Measurements from ENCODE around the gene CFAP53.
"Not testable (repeated sequence)": the region's sequence is repeated elsewhere in the genome, so short reads cannot be mapped to it uniquely, and the experiment has no call there.

The CFAP53 gene

DNA sequence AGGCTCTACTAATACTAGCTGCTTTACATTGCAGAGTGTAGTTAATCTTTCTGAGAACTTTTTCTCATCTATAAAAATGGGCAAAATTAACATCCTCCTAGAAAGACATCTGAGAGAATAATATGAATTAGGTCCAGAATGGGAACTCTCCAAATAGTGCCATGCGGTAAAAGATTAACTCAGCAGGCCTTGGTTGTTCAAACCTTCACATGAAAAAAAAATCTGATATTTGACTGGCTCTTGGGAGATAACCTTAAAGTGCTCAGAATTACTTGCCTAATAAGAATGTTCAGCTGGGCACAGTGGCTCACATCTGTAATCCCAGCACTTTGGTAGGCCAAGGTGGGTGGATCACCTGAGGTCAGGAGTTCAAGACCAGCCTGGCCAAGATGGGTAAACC lies 26.7 kb upstream of the CFAP53 start:
- Histone ChIP-seq H3K27ac (ENCODE audit: low read length) (no peak overlapping the region), H3K9me3 (ENCODE audit: insufficient read depth, low read length) (no peaks in the 10 kb centered on the region), H2AFZ (ENCODE audit: low read depth, low read length) (no peak overlapping the region), H3K27me3 (ENCODE audit: low read depth, low read length) (no peaks in the 10 kb centered on the region), H3K4me3 (ENCODE audit: low read length) (no peak overlapping the region), H4K20me1 (ENCODE audit: insufficient read depth, low read length) (no peaks in the 10 kb centered on the region), H3K4me1 (ENCODE audit: low read length) (peaks cover 6% of the 10 kb centered on the region), H3K36me3 (replicated peaks; ENCODE audit: low read depth, low read length) (no peaks in the 10 kb centered on the region), H3K4me2 (ENCODE audit: low read length) (no peak overlapping the region), H3K9ac (ENCODE audit: low read length) (no peak overlapping the region), H3K79me2 (ENCODE audit: low read length) (no peaks in the 10 kb centered on the region)
- TF ChIP-seq EZH2phosphoT487 (IDR thresholded peaks at IDR 0.05; ENCODE audit: low read depth): no peak
- TF ChIP-seq, protein P1, sequence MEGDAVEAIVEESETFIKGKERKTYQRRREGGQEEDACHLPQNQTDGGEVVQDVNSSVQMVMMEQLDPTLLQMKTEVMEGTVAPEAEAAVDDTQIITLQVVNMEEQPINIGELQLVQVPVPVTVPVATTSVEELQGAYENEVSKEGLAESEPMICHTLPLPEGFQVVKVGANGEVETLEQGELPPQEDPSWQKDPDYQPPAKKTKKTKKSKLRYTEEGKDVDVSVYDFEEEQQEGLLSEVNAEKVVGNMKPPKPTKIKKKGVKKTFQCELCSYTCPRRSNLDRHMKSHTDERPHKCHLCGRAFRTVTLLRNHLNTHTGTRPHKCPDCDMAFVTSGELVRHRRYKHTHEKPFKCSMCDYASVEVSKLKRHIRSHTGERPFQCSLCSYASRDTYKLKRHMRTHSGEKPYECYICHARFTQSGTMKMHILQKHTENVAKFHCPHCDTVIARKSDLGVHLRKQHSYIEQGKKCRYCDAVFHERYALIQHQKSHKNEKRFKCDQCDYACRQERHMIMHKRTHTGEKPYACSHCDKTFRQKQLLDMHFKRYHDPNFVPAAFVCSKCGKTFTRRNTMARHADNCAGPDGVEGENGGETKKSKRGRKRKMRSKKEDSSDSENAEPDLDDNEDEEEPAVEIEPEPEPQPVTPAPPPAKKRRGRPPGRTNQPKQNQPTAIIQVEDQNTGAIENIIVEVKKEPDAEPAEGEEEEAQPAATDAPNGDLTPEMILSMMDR (IDR thresholded peaks at IDR 0.05; ENCODE audit: low read depth, low read length): no peak

DNA sequence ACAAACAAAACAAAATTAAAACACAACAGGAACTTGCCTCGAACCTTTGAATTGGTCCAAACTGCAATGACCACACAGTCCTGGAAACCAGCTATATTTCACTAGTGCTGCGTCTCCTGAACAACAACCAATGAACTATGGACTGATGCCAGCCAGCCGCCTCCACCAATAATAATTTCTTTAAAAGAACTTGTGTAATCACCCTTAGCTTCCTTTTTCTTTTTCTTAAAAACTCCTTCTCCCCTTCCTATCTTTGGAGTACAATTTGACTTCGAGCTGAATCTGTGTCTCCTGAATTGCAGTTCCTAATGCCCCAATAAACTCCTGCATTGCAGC lies 22.8 kb upstream of the CFAP53 start:
- no peak overlapping the region for H3K4me2 ChIP-seq (ENCODE audit: low read length)
- no peak overlapping the region for H3K4me3 ChIP-seq (ENCODE audit: low read length)
- H3K36me3 ChIP-seq (replicated peaks; ENCODE audit: low read depth, low read length): peaks cover 23% of the 10 kb centered on the region
- 0 out of 2 replicates have a peak, but pooled peaks cover 5% of the 10 kb centered on the region for H4K20me1 ChIP-seq (ENCODE audit: insufficient read depth, low read length)
- no peaks in the 10 kb centered on the region for H3K9me3 ChIP-seq (ENCODE audit: insufficient read depth, low read length)
- no peak overlapping the region for H2AFZ ChIP-seq (ENCODE audit: low read depth, low read length)
- H3K79me2 ChIP-seq (ENCODE audit: low read length): peaks cover 21% of the 10 kb centered on the region
- no peaks in the 10 kb centered on the region for H3K27me3 ChIP-seq (ENCODE audit: low read depth, low read length)
- TF ChIP-seq EZH2phosphoT487 (IDR thresholded peaks at IDR 0.05; ENCODE audit: low read depth): no peak
- TF ChIP-seq, protein P1 (IDR thresholded peaks at IDR 0.05; ENCODE audit: low read depth, low read length): no peak
- no peak overlapping the region for H3K27ac ChIP-seq (ENCODE audit: low read length)
- H3K4me1 ChIP-seq (ENCODE audit: low read length): peaks cover 7% of the 10 kb centered on the region
- H3K9ac ChIP-seq (ENCODE audit: low read length): no peak overlapping the region

DNA sequence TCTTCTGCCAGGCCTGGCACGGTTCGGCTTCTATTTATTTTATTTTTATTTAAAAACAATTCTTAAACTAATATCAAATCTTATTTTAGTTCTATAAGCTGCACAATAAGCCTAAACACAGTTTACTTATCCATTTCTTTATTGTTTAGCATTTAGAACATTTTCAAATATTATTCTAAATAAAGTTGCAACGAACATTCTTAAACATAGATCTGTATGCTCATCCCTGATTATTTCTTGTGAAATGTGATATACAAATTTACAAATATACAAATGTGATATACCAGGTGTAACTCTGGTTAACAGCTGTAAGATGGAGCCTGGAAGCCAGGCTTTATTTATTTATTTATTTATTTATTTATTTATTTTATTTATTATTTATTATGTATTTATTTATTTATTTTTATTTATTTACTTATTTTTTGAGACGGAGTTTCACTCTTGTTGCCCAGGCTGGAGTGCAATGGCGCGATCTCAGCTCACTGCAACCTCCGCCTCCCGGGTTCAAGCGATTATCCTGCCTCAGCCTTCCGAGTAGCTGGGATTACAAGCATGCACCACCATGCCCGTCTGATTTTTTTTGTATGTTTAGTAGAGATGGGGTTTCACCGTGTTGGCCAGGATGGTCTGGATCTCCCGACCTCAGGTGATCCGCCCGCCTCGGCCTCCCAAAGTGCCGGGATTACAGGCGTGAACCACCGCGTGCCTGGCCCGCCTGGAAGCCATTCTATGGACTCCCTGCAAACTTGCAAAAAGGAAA lies 22.2 kb upstream of the CFAP53 start:
- Histone ChIP-seq H2AFZ (ENCODE audit: low read depth, low read length) (peak overlapping the region; percentile 83), H3K27ac (ENCODE audit: low read length) (peak overlapping the region; percentile 47), H3K36me3 (replicated peaks; ENCODE audit: low read depth, low read length) (peaks cover 28% of the 10 kb centered on the region), H3K9ac (ENCODE audit: low read length) (peak overlapping the region; percentile 85), H3K4me2 (ENCODE audit: low read length) (peak overlapping the region; percentile 61), H3K4me3 (ENCODE audit: low read length) (peak overlapping the region; percentile 91), H3K79me2 (ENCODE audit: low read length) (peaks cover 21% of the 10 kb centered on the region)
- H3K27me3 ChIP-seq (ENCODE audit: low read depth, low read length); H3K9me3 ChIP-seq (ENCODE audit: insufficient read depth, low read length); H3K4me1 ChIP-seq (ENCODE audit: low read length); H4K20me1 ChIP-seq (ENCODE audit: insufficient read depth, low read length): not testable (repeated sequence)

DNA sequence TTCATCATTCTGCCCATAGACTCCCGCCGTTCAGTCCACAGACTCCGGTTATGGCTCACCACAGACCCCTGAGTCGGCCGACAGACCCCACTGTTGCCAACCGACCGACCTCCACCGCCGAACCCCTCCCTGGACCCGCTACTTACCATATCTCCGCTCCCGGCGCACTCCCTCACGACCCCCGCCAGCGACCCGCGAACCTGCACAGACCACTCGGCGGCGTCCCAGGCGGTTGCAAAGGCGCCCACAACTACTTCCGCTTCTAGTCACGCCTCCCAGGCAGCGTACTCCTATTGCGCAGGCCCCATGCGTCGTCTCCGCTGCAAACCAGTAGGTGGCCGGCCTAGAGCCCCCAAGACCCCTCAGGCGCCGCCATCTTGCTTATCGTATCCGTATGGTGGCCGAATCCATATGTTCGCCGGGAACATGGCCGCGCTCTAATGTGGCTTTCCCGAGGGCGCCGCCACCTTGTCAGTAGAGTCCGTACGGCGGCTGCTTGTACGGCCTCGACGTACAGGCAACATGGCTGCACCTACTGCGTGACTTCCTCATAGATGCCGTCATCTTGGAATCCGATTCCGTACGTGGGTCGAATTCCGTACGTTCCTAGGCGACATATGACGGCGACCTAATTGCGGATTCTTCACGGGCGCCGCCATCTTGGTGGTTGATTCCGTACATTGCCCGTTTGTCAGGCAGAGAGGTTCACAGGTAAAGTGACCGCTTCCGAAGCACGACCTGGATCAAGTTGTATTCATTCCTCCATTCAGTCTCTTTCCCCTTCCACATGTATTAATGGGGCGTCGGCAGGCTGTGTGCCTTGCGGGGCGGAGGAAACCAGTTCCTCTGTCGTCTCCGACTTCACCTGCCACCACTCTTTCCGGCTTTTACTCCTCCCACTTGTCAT lies 21.4 kb upstream of the CFAP53 start, which contains the start of gene CXXC1:
CXXC1 (minus strand) TSS at position 252 of the 907 bp plus-strand sequence; CDS start at position 149, 103 bp downstream.
- Histone ChIP-seq H3K4me2 (ENCODE audit: low read length) (peak within 1 kb of the TSS; percentile 79), H3K4me3 (ENCODE audit: low read length) (peak within 1 kb of the TSS; percentile 91), H3K9ac (ENCODE audit: low read length) (peak within 1 kb of the TSS; percentile 85), H3K4me1 (ENCODE audit: low read length) (peaks cover 7% of the 10 kb centered on the region), H2AFZ (ENCODE audit: low read depth, low read length) (peak within 1 kb of the TSS; percentile 83), H3K27ac (ENCODE audit: low read length) (peak within 1 kb of the TSS; percentile 47), H3K79me2 (ENCODE audit: low read length) (peaks cover 21% of the 10 kb centered on the region), H3K36me3 (replicated peaks; ENCODE audit: low read depth, low read length) (peaks cover 36% of the 10 kb centered on the region), H4K20me1 (ENCODE audit: insufficient read depth, low read length) (0 out of 2 replicates have a peak, but pooled peaks cover 5% of the 10 kb centered on the region), H3K9me3 (ENCODE audit: insufficient read depth, low read length) (no peaks in the 10 kb centered on the region), H3K27me3 (ENCODE audit: low read depth, low read length) (no peaks in the 10 kb centered on the region)
- no peak for TF ChIP-seq EZH2phosphoT487 (IDR thresholded peaks at IDR 0.05; ENCODE audit: low read depth)
- TF ChIP-seq, protein P1 (IDR thresholded peaks at IDR 0.05; ENCODE audit: low read depth, low read length): peak; percentile 78

Data from OCI-LY3 (cell line).